Mesendoderm (in vitro differentiated cells): ENCODE measurements around the gene SPDYA. TPM values are rescaled to one million over a fixed set of nuclear protein-coding genes. Genes with fewer than 3 reads are reported as not detected.

Experiments used
- DNase-seq: peaks from one replicate; pipeline ENCODE4 v3.0.0; 2013
- H2AK5ac ChIP-seq: 2 replicates; pipeline ENCODE4 v1.6.1; 2013; ENCODE audit warnings: low read length, inconsistent platforms
- H2BK120ac ChIP-seq: 2 replicates; pipeline ENCODE4 v1.6.1; 2013; ENCODE audit warnings: low read depth, mild to moderate bottlenecking, low read length, moderate library complexity, mixed read lengths
- H2BK15ac ChIP-seq: replicated peaks from 2 replicates; pipeline ENCODE4 v1.6.1; 2013; ENCODE audit warnings: low read depth, mild to moderate bottlenecking, moderate library complexity
- H2BK5ac ChIP-seq: 2 replicates; pipeline ENCODE4 v1.6.1; 2013; ENCODE audit warnings: low read length, inconsistent platforms
- H3K18ac ChIP-seq: 2 replicates; pipeline ENCODE4 v1.6.1; 2013; ENCODE audit warnings: mild to moderate bottlenecking, low read length, mixed read lengths
- H3K23ac ChIP-seq: one replicate; pipeline ENCODE4 v1.6.1; 2013; ENCODE audit warnings: low read length
- H3K27ac ChIP-seq: 2 replicates; pipeline ENCODE4 v1.5.1; 2013; ENCODE audit warnings: low read depth, mild to moderate bottlenecking, inconsistent platforms, low read length, moderate library complexity
- H3K27me3 ChIP-seq: 2 replicates; pipeline ENCODE4 v1.6.1; 2013; ENCODE audit warnings: low read length, control low read depth, mild to moderate bottlenecking, inconsistent platforms; ENCODE audit not compliant: insufficient read depth, poor library complexity
- H3K36me3 ChIP-seq: 2 replicates; pipeline ENCODE4 v1.6.1; 2013; ENCODE audit warnings: low read length, inconsistent platforms; ENCODE audit not compliant: control insufficient read depth, insufficient read depth
- H3K4ac ChIP-seq: one replicate; pipeline ENCODE4 v1.6.1; 2013; ENCODE audit warnings: low read depth, mild to moderate bottlenecking, low read length, moderate library complexity
- H3K4me1 ChIP-seq: 2 replicates; pipeline ENCODE4 v1.6.1; 2013; ENCODE audit warnings: low read depth, low read length, inconsistent platforms; ENCODE audit not compliant: control insufficient read depth
- H3K4me2 ChIP-seq: 2 replicates; pipeline ENCODE4 v1.6.1; 2013; ENCODE audit warnings: low read length
- H3K4me3 ChIP-seq: 2 replicates; pipeline ENCODE4 v1.5.1; 2013; ENCODE audit warnings: mild to moderate bottlenecking, low read length
- H3K56ac ChIP-seq: one replicate; pipeline ENCODE4 v1.6.1; 2013; ENCODE audit warnings: low read length
- H3K79me1 ChIP-seq: 2 replicates; pipeline ENCODE4 v1.6.1; 2013; ENCODE audit warnings: low read length, inconsistent platforms
- H3K79me2 ChIP-seq: 2 replicates; pipeline ENCODE4 v1.6.1; 2013; ENCODE audit warnings: mild to moderate bottlenecking, low read length; ENCODE audit not compliant: control insufficient read depth, insufficient read depth
- H3K9ac ChIP-seq: 2 replicates; pipeline ENCODE4 v1.6.1; 2013; ENCODE audit warnings: low read length, inconsistent platforms
- H4K5ac ChIP-seq: one replicate; pipeline ENCODE4 v1.6.1; 2013; ENCODE audit warnings: low read length
- H4K8ac ChIP-seq: one replicate; pipeline ENCODE4 v1.6.1; 2013; ENCODE audit warnings: low read depth, mild to moderate bottlenecking, control low read depth, low read length, moderate library complexity
- WGBS: extraction: QIAGEN DNeasy Blood & Tissue Kit; methylation state at CpG from one replicate; pipeline ENCODE4 v1.1.7; 2013; ENCODE audit warnings: low lambda C conversion rate, missing lambda C conversion rate; ENCODE audit not compliant: insufficient coverage; ENCODE audit errors: extremely low coverage; 5-methylcytosine and 5-hydroxymethylcytosine counted together
- polyA plus RNA-seq, 2 experiments: library from polyadenylated mRNA; stranded (reverse); fragments of 200-250 nt; gene quantifications; one replicate each; pipeline ENCODE4 v1.2.3, GENCODE V29; 2013

Gene SPDYA
- polyA plus RNA-seq (2013, experiment 1 of 2) = 0.03 TPM
- 0.06 TPM for polyA plus RNA-seq (2013, experiment 2 of 2)

DNA sequence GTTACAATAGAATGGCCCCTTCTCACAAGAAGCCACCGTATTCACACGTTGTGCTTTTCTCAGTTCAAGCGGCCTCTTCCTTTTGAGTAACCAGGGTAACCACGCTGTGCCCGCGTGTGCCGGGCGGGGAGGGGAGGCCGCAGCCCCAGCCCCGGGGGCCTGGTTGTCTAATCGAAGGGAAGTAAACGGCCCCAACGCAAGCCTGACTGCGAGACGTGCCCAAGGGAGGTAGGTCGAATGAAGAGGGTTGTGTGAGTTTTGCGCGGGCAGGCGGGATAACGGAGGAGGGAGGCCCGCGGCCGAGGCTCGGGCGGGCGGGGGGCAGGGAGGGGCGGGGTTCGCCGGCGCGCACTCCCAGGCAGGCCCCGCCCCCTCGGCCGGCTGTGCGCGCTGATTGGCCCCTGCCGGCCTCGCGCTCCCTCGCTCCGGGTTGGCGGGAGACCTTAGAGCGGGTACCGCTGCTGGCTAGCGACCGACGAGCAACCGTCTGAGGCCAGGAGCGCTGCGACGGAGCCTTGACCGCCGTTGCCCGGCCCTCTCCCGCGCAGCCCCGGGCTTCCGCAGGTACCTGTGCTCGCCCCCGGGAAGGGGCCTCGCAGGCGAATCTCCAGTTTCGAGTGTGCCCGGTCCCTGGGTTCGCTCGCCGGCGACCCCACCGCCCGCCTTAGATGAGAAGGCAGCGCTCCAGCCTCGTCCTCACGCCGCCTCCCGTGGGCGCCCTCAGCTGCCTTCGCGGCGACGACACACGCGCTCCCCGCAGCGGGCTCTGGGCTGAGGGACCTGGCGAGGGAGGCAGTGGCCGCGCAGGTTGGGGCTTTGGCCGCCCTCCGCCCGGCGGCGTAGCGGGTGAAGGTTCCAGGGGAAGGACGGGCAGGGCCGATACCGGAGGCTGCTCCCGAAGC lies at the start of gene SPDYA:
SPDYA (plus strand) TSS at position 451 of the 902 bp plus-strand sequence. CDS start 5,181 bp downstream, outside the sequence.
- no peak within 1 kb of the TSS for H2AK5ac ChIP-seq
- H3K4me1 ChIP-seq = no peaks in the 10 kb centered on the region
- no peak within 1 kb of the TSS for H2BK5ac ChIP-seq
- H3K56ac ChIP-seq = peak within 1 kb of the TSS; percentile 82
- H4K5ac ChIP-seq = no peak within 1 kb of the TSS
- no peak within 1 kb of the TSS for H3K4me3 ChIP-seq
- peak within 1 kb of the TSS; percentile 31 for H3K23ac ChIP-seq
- H3K9ac ChIP-seq = peak within 1 kb of the TSS; percentile 58
- no peak within 1 kb of the TSS for H4K8ac ChIP-seq
- peaks cover 2% of the 10 kb centered on the region for H3K27me3 ChIP-seq
- H2BK120ac ChIP-seq = no peak within 1 kb of the TSS
- WGBS = no CpG with 5 or more reads among the region's 97 CpGs
- no peak within 1 kb of the TSS for H2BK15ac ChIP-seq
- H3K79me2 ChIP-seq = no peaks in the 10 kb centered on the region
- peak within 1 kb of the TSS; percentile 60 for H3K4me2 ChIP-seq
- H3K27ac ChIP-seq = no peak within 1 kb of the TSS
- peak; percentile 91 for DNase-seq
- H3K18ac ChIP-seq = peak within 1 kb of the TSS; percentile 17
- no peaks in the 10 kb centered on the region for H3K36me3 ChIP-seq
- H3K4ac ChIP-seq = no peak within 1 kb of the TSS
- no peaks in the 10 kb centered on the region for H3K79me1 ChIP-seq

DNA sequence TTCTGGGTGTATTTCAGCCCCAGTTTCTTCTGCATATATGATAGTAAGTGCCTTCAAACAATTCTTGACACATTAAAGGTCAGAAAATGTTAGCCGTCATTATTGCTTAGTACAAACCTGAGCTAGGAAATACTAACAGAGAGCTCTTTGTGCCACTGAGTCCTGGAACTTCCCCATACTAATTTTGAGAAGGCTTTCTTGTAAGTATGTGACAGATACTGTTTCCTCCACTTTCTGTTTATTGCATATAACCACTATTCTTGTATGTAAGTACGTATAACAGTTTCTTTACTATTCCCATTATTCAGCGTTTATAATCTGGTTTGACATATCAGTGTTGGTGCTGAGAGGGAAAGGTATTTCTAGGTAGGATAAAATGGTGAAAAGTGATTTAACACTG lies 49.2 kb upstream of the SPDYA start:
- peaks cover 5% of the 10 kb centered on the region for H3K79me1 ChIP-seq
- no CpG with 5 or more reads among the region's 3 CpGs for WGBS
- H3K9ac ChIP-seq = no peak overlapping the region

DNA sequence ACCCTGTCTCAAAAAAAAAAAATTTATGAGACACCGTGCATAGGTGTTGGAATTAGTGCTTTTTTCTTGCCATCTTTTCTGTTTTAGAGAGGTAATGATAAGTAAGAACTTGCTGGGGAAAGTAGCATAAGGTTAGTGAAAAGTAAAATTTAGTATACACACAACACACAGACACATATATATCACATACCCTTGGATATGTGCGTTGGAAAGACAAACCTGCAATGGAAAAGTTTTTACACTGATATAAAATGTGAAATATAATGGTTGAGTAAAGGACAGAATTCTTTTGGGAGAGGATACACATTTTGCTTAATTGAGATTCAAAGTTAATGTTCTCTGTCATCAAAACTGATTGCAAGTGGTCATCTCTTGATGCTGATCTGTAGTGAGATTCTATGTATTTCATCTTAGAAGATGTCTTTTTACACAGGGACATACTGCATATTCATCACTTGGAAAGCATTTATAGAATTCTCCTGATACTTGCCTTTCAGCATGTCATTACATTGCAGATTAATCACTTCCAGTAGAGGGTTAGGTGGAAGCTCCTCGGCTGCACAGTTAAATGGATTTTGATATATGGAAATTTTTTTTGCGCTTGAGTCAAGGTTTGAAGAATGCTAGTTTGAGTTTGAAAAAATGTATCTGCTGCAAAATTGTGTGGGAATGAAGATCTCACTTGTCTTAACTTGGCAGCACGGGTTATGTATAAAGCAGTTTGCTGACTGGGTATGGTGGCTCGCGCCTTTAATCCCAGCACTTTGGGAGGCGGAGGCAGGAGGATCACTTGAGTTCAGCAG lies 45.5 kb upstream of the SPDYA start:
- H3K18ac ChIP-seq = no peak overlapping the region
- H3K9ac ChIP-seq = no peak overlapping the region
- no peak overlapping the region for H2BK5ac ChIP-seq
- no peak overlapping the region for H3K56ac ChIP-seq
- H3K36me3 ChIP-seq = no peaks in the 10 kb centered on the region
- H3K79me1 ChIP-seq = peaks cover 11% of the 10 kb centered on the region
- no peaks in the 10 kb centered on the region for H3K4me1 ChIP-seq
- H4K5ac ChIP-seq = no peak overlapping the region
- H2BK15ac ChIP-seq = no peak overlapping the region
- no peaks in the 10 kb centered on the region for H3K27me3 ChIP-seq
- peaks cover 74% of the 10 kb centered on the region for H3K79me2 ChIP-seq
- no peak overlapping the region for H3K23ac ChIP-seq
- H3K4ac ChIP-seq = no peak overlapping the region
- H3K27ac ChIP-seq = no peak overlapping the region
- no peak for DNase-seq
- H3K4me3 ChIP-seq = no peak overlapping the region
- WGBS = 100% methylated on average over 1 of the region's 8 CpGs
- H3K4me2 ChIP-seq = no peak overlapping the region
- no peak overlapping the region for H2BK120ac ChIP-seq
- no peak overlapping the region for H2AK5ac ChIP-seq
- H4K8ac ChIP-seq = no peak overlapping the region

More for the DNA sequence above, 49.2 kb upstream of the SPDYA start:
- Histone ChIP-seq H2BK5ac (no peak overlapping the region), H3K23ac (no peak overlapping the region), H3K79me2 (peaks cover 79% of the 10 kb centered on the region), H3K27me3 (no peaks in the 10 kb centered on the region), H3K4me3 (no peak overlapping the region), H2AK5ac (no peak overlapping the region), H3K18ac (no peak overlapping the region), H2BK120ac (no peak overlapping the region), H3K27ac (no peak overlapping the region), H3K4me2 (no peak overlapping the region), H3K4ac (no peak overlapping the region), H3K36me3 (no peaks in the 10 kb centered on the region), H4K5ac (no peak overlapping the region), H4K8ac (no peak overlapping the region), H3K4me1 (no peaks in the 10 kb centered on the region), H2BK15ac (no peak overlapping the region), H3K56ac (no peak overlapping the region)
- DNase-seq = no peak

DNA sequence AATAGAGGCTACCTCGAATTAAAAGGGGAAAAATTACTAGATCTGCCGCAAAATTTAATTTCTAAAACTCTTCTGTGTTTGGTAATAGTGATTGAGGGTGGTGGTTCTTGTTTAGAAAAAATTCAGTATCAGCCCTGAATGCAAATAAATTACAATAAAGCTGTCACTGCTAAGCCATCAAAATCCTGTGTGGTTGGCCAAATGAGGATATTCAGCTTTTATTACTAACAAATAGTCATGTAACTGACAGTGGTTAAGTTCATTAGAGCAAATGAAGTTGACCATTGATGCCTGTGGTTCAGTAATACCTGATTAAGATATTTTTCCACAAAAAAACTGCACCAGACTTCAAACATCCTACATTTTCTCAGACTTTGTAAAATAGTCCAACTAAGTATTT lies 44.6 kb upstream of the SPDYA start:
- Histone ChIP-seq H3K79me2 (peaks cover 68% of the 10 kb centered on the region), H3K4me3 (no peak overlapping the region), H3K9ac (no peak overlapping the region), H3K27me3 (no peaks in the 10 kb centered on the region), H2BK15ac (no peak overlapping the region), H3K4ac (no peak overlapping the region), H2BK5ac (no peak overlapping the region), H3K4me1 (no peaks in the 10 kb centered on the region), H3K27ac (no peak overlapping the region), H3K4me2 (no peak overlapping the region), H3K18ac (no peak overlapping the region), H2BK120ac (no peak overlapping the region), H4K5ac (no peak overlapping the region), H3K36me3 (no peaks in the 10 kb centered on the region), H2AK5ac (no peak overlapping the region), H3K23ac (no peak overlapping the region), H3K56ac (no peak overlapping the region), H3K79me1 (peaks cover 9% of the 10 kb centered on the region), H4K8ac (no peak overlapping the region)
- no peak for DNase-seq
- WGBS = no CpG with 5 or more reads among the region's 2 CpGs

DNA sequence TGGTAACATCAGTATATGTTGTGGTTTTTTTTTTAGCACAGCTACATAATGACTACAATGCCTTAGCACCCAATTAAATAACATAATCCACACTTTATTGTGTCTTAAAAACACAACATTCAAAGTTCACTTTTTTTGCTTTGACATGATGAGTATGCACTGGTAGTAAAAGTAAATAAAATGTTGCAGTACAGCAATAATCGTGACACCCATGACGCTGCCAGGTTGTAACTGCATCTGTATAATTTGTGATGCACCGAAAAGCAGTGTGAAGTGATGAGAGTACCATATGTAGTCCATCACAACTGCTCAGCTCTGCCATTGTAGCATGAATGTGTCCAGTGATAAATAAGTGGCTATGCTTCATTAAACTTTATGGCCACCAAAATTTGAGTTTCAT lies 43.3 kb upstream of the SPDYA start:
- no peak for DNase-seq
- no CpG with 5 or more reads among the region's 3 CpGs for WGBS
- H3K27ac ChIP-seq = no peak overlapping the region

More for the DNA sequence above, 43.3 kb upstream of the SPDYA start:
- no peak overlapping the region for H3K4me2 ChIP-seq
- no peaks in the 10 kb centered on the region for H3K36me3 ChIP-seq
- no peak overlapping the region for H4K5ac ChIP-seq
- H3K4ac ChIP-seq = no peak overlapping the region
- no peak overlapping the region for H2BK15ac ChIP-seq
- no peak overlapping the region for H2BK5ac ChIP-seq
- H3K23ac ChIP-seq = no peak overlapping the region
- H3K9ac ChIP-seq = no peak overlapping the region
- H3K79me1 ChIP-seq = peaks cover 9% of the 10 kb centered on the region
- peaks cover 64% of the 10 kb centered on the region for H3K79me2 ChIP-seq
- H3K4me1 ChIP-seq = no peaks in the 10 kb centered on the region
- H2AK5ac ChIP-seq = no peak overlapping the region
- no peak overlapping the region for H3K56ac ChIP-seq
- H4K8ac ChIP-seq = no peak overlapping the region
- no peak overlapping the region for H3K4me3 ChIP-seq
- H3K18ac ChIP-seq = no peak overlapping the region
- no peaks in the 10 kb centered on the region for H3K27me3 ChIP-seq
- H2BK120ac ChIP-seq = no peak overlapping the region
